Fibroblast of skin of left quadriceps (primary cell): Measurements from ENCODE around the gene TAAR8.
A peak's percentile ranks its signal among the peaks of the same experiment; 100 is the strongest.
"Not testable (repeated sequence)": the region's sequence is repeated elsewhere in the genome, so short reads cannot be mapped to it uniquely, and the experiment has no call there.

Experiments used
- DNase-seq, 2 experiments: peaks; one replicate each; pipeline ENCODE4 v3.0.0-alpha.2; 2013; ENCODE audit warnings: low read depth in 2 of 2

Gene TAAR8

GRCh38 chr6:132552372-132552771, at the start of gene TAAR8:
Gene TAAR8 (plus strand): TSS chr6:132552672. CDS start chr6:132552693, 21 bp downstream.
- DNase-seq = no peak

GRCh38 chr6:132504757-132505156, 47.7 kb upstream of the TAAR8 start:
- no peak for DNase-seq

GRCh38 chr6:132505158-132505557, 47.3 kb upstream of the TAAR8 start:
- DNase-seq = no peak

- no peak for DNase-seq
Measured at GRCh38 chr6:132506461-132506860, 46.0 kb upstream of the TAAR8 start.

- no peak for DNase-seq
Measured at GRCh38 chr6:132506869-132507808, 45.3 kb upstream of the TAAR8 start.

- no peak for DNase-seq
Measured at GRCh38 chr6:132511210-132511830, 41.2 kb upstream of the TAAR8 start.

- no peak for DNase-seq
Measured at GRCh38 chr6:132511831-132512220, 40.6 kb upstream of the TAAR8 start.

GRCh38 chr6:132512342-132512637, 40.2 kb upstream of the TAAR8 start:
- DNase-seq = no peak

- peak; percentile 66 to 76 for DNase-seq
Measured at GRCh38 chr6:132512638-132513632, 39.5 kb upstream of the TAAR8 start, which contains the start of gene STX7. Gene STX7 (minus strand): TSS chr6:132513116. CDS start chr6:132503530, 9,586 bp downstream.

GRCh38 chr6:132513831-132514545, 38.5 kb upstream of the TAAR8 start:
- no peak for DNase-seq

- DNase-seq = no peak
Measured at GRCh38 chr6:132515386-132515785, 37.1 kb upstream of the TAAR8 start.

GRCh38 chr6:132520953-132521352, 31.5 kb upstream of the TAAR8 start:
- no peak for DNase-seq

GRCh38 chr6:132524646-132525045, 27.8 kb upstream of the TAAR8 start:
- no peak for DNase-seq

GRCh38 chr6:132525866-132526265, 26.6 kb upstream of the TAAR8 start:
- DNase-seq = no peak

- DNase-seq = no peak
Measured at GRCh38 chr6:132526461-132526860, 26.0 kb upstream of the TAAR8 start.

GRCh38 chr6:132527791-132528190, 24.7 kb upstream of the TAAR8 start:
- DNase-seq = no peak

- peak in 1 of 2 experiments; percentile 29 for DNase-seq
Measured at GRCh38 chr6:132530293-132530974, 22.0 kb upstream of the TAAR8 start.

GRCh38 chr6:132534546-132534945, 17.9 kb upstream of the TAAR8 start:
- not testable (repeated sequence) for DNase-seq

GRCh38 chr6:132537145-132537544, 15.3 kb upstream of the TAAR8 start:
- DNase-seq = no peak

- DNase-seq = no peak
Measured at GRCh38 chr6:132537977-132538376, 14.5 kb upstream of the TAAR8 start, which contains the start of gene TAAR9. Gene TAAR9 (plus strand): TSS chr6:132538277. CDS start chr6:132538290, 13 bp downstream.
